GM19351 (cell line): ENCODE measurements around the gene AKT1.
A peak's percentile ranks its signal among the peaks of the same experiment; 100 is the strongest.

Experiments
- ATAC-seq: cut with Tn5 transposase; IDR thresholded peaks from one replicate; pipeline ENCODE4 v1.9.1; 2021; ENCODE audit warnings: mild to moderate bottlenecking, moderate library complexity; ENCODE audit not compliant: unreplicated experiment

Gene AKT1

DNA sequence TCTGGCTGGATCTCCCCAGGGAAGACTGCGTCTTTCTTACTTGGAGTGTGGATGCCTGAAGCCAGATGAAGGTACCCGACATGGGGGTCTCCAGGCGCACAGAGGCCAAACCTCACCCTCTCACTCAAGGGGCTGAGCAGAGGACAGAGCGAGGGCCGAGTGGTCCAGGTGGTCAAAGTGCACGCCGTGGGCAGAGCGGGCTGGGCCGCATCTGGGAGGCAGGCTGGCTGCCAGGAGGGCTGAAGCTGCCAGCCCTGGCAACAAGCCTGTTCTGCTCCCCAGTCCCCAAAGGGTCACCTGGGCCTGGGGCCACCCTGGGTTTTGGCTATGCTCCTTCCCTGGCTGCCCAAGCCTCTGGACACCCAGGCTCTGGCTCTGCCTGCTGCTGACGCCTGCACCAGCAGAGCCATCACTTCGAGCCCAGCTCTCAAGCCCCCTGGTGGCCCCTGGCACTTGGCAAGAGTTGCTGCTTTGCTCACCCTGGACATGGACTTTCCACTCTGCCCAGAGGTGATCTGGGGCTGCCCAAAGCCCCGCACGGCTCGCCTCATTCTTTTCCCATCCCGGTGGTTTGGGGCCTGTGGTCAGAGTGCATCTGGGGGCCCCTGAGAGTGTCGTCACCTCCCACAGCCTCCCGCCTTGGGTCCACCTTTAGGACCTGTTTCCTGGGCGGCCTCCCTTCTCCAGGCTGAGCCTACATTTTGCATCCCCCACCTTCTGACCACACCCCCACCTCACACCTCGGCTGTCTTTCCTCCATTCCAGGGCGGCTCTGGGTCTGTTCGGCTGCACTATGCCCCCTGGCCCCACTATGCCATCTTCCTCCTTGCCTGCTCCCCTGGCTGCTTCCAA is 68.7 kb downstream of the AKT1 start:
- ATAC-seq, result no peak

- no peak for ATAC-seq
Observed at GRCh38 chr14:104725772-104726548, 69.6 kb downstream of the AKT1 start.

DNA sequence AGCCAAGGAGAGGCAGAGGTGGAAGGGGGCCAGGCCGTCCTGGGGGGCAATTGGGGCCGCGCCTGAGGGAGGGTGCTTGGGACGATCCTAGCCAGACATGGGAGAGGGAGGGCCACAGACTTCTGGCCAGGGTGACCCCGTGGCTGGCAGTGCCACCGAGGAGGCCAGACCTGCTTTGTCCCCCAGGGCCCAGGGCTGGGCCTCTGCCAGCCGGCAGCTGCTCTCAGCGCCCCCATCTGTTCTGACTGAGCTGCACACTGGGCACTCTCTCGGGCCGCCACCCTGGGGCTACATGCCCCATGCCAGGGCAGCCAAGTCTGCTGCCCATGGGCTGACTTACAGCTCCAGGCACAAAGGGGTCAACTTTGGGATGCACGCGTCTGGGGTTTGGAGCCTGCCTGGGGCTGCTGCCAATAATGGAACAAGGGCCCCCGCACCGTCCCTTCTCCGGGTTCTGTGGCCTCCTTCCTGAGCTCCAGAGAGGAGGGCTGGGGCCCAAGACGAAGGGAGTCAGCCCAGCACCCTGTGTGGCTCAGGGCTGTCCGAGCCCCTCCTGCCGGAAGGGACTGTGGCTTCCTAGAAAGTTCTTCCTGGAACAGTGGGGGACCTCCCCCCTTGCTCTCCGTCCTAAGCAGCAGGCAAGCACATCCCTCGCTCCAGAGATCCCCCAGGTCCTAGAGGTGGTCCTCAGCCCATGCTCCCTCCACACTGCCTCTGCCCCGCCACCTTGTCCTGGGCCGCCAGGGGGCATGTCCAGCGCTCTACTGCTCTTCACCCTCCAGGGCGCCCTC is 70.4 kb downstream of the AKT1 start:
- ATAC-seq, result no peak

GRCh38 chr14:104724407-104724980 is 71.1 kb downstream of the AKT1 start:
- ATAC-seq, result no peak

GRCh38 chr14:104723651-104724406 is 71.7 kb downstream of the AKT1 start, which contains the start of gene ADSS1:
Gene ADSS1 (plus strand): TSS chr14:104724229. CDS start chr14:104724271, 42 bp downstream.
- ATAC-seq, result peak; percentile 68

DNA sequence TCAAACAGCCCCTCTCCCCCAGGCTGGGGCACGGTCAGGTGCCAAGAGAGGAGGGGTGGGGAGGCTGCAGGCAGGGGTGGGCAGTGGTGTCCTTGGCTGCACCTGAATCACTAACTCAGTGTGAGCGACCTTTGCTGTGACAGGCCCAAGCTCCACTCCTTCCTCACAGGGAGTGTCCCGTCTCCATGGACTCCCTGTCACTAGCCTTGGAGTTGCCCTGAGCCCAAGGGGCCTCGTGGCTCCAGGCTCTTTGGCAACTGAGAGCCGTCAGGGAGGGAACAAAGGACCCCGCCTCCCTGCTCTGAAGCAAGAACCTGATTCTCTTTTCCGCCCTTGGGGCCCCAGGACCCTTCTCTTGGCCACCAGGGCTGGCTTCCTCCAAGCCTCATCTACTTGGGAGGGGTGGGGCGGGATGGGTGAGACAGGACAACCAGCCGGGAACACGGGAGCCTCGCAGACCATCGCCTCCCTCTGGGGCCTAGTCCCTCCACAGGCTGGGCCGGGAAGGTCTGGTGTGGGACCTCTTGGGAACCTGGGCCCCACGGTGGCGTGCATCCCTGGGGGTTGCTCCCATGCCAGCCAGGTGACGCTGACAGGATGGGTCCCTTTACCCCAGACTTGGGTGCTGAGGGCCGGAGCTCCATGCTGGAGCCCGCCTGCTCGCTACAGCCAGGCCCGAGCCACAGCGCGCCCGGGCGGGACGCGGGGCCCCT is 72.5 kb downstream of the AKT1 start:
- ATAC-seq, result no peak

DNA sequence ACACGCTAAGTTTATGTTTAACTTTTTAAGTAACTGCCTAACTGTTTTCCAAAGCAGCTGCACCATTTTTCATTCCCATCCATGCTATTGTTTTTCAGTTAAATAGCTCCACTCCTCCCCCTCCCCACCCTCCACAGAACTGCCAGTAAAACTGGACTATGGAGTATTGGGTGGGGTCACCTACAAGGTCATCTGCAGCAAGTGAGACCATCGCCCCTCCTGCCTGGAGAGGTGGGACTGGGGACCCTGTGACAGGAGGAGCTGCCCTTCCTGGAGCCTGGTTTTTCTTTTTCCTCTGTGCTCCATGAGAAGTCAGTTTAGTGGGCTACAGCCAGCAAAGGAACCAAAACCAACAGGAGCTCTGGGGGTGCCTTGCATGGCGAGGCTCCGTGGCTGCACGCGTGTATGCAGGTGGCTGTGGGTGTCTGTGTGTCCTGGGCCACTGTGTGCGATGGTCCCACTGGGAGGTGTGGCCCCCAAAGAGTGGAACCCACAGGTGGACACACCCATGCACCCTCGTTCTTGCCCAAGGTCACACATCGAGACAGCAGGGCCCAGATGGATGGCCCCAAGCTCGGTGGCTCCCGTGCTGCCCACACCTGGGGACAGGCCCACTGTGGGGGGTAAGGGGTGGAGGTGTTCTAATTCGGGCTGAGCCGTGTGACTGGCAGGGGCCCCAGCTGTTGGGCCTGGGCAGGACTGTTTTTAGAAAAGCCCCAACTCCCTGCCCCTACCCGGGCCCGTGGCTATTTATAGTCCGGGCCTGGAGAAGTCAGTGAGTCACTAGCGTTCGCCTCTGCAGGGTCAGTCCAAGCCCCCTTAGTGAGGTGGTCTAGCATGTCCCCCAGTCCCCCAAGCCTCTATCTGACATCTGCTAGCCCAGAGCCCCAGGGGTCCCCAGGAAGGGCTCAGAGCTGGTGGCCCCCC is 73.8 kb downstream of the AKT1 start:
- ATAC-seq, result no peak
